Erythroblast (primary cell): Measurements from ENCODE around the gene RNF19B.
A peak's percentile ranks its signal among the peaks of the same experiment; 100 is the strongest.

Source experiments
- DNase-seq, 2 experiments: peaks; one replicate each; lab custom pipeline; 2025; lab: John Stamatoyannopoulos, UW
- GATA1 ChIP-seq: IDR thresholded peaks from 2 replicates; pipeline ENCODE4 v1.6.1; 2011; ENCODE audit warnings: low read depth, mild to moderate bottlenecking, control low read depth, low read length, moderate library complexity
- POLR2A ChIP-seq: IDR thresholded peaks from 2 replicates; pipeline ENCODE4 v1.6.1; 2011; ENCODE audit warnings: mild to moderate bottlenecking, low read length

The RNF19B gene, protein sequence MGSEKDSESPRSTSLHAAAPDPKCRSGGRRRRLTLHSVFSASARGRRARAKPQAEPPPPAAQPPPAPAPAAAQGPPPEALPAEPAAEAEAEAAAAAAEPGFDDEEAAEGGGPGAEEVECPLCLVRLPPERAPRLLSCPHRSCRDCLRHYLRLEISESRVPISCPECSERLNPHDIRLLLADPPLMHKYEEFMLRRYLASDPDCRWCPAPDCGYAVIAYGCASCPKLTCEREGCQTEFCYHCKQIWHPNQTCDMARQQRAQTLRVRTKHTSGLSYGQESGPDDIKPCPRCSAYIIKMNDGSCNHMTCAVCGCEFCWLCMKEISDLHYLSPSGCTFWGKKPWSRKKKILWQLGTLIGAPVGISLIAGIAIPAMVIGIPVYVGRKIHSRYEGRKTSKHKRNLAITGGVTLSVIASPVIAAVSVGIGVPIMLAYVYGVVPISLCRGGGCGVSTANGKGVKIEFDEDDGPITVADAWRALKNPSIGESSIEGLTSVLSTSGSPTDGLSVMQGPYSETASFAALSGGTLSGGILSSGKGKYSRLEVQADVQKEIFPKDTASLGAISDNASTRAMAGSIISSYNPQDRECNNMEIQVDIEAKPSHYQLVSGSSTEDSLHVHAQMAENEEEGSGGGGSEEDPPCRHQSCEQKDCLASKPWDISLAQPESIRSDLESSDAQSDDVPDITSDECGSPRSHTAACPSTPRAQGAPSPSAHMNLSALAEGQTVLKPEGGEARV

DNA sequence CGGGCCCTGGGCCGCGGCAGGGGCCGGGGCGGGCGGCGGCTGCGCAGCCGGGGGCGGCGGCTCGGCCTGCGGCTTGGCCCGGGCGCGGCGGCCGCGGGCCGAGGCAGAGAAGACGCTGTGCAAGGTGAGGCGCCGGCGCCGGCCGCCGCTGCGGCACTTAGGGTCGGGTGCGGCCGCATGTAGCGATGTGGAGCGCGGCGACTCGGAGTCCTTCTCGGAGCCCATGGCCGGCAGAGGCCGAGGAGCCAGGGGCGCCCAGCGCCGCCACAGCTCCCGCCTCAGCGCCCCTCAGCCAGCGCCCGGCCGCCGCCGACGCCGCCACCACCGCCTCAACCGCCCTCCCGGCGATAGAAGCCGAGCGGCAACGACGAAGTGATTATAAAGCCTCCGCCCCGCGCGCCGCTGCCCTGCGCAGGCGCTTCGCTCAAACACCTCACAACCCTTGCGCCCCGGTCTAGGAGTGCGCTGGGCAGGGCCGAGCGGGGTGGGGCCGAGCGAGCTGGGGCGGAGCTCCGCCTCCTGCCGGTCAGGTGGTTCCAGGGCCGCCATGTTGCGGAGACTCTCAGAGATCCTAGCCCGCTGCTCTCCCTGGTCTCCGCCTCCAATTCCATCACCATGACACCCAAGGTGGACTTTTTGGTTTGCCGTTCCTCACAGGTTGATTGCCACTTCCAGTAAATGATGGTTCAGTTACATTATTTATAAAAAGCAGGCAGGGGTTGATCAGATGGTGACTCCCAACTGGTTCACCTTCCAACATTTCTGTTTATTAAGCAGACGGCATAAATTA lies at the start of gene RNF19B:
TSS of gene RNF19B (minus strand) at position 349 of the 790 bp plus-strand sequence. CDS start at position 225, 124 bp downstream.
- no peak for TF ChIP-seq GATA1
- TF ChIP-seq POLR2A = peak; percentile 98
- DNase-seq = peak; percentile 96

DNA sequence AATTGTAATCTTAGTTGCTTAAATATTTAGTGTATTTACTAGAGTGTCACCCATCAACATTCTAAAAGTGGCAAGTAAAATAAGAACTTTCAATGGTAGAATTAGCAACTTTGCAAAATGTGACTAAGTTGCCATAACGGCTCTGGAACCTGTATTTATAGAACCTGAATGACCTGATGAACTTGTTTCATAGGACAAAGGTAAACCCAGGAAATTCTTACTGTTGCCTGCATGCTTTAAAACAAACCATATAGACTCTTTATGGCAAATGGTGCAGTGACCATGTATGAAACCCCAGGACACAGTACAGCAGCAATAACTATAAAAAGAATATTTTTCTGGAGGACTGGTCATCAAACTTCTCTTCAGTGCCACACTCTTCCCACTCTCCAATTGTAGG lies 49.2 kb upstream of the RNF19B start:
- no peak for DNase-seq
- TF ChIP-seq POLR2A (no peak), GATA1 (no peak)

DNA sequence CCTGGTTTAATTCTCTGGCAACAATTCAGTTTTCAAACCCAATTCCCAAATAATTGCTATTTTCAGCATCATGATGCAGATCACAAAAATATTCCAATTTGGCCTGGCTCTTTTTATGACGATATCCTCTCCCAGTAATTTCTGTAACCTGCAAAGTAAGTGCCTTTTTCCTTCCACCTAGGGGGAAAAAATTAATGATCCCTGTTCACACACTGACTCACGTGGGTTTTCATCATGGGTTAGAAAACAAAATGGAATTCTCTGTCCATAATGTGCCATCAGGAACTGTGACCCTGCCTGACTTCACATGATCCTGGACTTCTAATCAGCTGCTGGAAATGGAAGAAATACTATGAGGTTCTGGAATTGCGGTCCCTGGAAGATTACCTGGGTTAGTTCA lies 47.6 kb upstream of the RNF19B start:
- TF ChIP-seq POLR2A (no peak), GATA1 (no peak)
- DNase-seq = no peak

DNA sequence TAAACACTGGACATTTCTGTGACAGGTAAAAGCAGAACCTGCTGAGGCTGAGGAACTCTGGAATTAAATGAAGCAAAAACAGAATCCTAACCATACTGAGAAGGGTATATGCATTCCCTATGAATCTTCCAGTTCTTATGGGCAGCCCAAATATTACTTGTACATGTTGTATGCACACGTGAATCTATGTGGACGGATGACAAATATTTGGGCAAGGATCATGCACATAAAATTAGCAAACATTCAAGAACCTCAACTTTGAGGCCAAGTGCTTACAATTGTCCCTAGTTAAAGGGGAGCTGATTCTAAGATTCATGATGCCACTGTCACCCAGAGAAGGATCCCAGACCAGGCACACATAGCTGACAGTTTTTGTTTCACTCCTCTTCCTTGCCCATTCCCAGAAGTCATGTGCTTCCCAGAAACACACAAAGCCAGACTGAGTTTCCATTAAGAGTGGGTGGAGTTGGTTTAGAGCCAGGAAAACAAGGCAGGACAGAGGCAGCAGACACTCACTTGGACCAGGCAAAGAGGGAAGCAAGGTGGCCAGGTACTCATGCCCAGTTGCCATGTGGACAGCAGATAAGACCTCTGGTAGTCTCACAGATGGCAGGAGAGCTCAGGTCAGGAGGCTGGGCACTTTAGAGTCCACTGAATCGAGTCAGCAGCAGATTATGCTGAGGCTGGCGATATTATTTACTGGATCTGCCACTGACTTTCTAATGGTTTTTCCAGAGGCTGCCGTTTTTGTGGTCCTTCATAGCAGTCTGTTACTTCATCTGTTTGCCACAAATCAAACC lies 46.5 kb upstream of the RNF19B start:
- DNase-seq = no peak
- TF ChIP-seq GATA1 = no peak
- no peak for TF ChIP-seq POLR2A

DNA sequence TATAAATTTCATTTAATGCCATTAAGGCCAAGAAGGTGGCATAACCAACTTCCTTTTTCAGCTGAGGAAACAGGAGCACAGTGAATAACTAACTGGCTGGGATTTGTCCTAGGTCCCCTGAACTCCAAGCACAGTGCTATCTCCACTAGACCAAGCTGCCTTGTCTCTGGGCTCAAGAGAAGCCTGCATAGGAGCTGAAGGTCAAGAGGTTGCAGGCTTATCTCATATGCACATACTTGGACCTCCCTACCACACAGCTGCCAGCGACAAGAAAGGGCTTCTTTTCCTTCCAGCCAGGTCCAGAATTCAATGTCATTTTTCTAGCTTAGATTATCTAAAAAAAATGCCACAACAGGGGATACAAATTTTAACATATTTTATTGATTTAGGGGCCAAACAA lies 45.0 kb upstream of the RNF19B start:
- TF ChIP-seq POLR2A = no peak
- TF ChIP-seq GATA1 = peak; percentile 60
- peak; percentile 84 to 92 for DNase-seq

DNA sequence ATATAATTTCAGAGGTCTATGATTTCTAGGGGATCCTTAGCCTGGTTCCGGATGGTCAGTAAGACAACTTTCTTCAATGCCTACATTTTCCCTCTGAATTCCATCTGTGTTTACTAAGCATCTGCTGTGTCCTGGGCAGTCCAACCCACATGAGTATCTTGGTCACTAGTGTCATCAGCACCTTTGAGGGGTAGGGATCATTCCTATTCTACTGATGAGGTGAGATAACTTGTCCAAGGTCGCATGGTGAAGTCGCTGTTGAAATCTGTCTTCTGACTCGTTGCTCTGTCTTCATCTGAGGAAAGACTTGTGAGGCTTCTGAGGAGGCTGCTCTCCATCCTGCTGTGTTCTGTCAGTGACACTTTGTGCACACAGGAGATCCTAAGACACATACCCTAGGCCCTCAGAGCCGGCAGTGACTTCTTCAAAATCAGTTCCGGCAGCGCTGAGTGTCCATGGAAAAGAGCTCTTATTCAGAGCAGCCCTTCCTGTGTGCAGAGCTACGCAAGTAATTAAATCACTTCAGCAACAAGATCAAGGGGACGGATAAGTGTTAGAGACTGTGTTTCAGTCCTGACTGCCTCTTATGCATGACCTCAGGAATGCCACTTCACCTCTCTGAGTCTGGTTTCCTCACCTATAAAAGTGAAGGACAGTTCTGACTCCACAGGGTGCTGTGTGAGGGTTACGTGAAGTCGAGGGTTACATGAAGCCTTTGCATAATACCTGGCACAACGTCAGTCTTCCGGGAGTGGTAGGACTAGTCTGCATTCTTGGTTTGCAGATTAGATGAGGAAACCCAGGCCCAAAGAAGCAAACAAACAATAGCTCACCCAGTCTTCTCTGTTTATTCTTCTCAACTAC lies 43.7 kb upstream of the RNF19B start:
- TF ChIP-seq POLR2A = no peak
- TF ChIP-seq GATA1 = no peak
- no peak for DNase-seq

DNA sequence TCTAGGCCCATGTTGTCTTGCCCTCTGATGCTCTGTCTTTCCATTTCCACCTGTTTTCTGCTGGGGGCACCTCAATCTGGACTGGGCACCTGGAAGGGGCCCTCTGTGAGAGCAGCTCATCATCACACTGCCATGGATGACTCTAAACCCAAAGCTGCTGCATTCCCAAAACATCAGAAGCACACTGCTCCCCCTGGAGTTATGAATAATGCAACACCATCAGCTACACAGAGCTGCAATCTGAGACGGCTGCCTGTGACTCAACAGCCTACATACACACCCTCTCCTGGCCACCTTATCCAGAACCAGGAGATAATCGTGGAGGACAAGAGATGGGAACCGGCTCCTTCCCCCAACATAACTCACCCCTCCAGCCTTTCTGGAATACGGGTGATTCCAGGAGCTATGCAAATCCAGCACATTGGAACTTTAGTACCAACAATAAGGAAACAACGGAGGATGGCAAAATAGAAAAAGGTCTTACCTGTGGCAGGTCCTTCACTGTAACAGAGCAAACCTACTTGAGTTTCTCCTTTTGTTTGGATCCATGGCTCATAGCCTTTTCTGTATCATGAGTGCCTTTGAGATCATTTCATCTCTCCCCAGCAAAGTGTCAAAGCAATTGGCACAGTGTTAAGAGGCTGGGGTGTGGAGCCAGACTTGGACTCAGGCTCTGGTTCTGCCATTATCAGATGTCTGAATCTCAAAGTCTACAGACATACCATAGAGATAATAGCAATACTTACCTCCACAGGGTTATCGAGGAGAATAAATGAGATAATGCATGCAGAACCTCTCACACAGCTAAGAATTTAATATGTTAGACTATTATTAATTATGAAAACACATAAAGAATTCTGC lies 42.8 kb upstream of the RNF19B start:
- TF ChIP-seq GATA1 = no peak
- no peak for TF ChIP-seq POLR2A
- peak; percentile 56 to 59 for DNase-seq

DNA sequence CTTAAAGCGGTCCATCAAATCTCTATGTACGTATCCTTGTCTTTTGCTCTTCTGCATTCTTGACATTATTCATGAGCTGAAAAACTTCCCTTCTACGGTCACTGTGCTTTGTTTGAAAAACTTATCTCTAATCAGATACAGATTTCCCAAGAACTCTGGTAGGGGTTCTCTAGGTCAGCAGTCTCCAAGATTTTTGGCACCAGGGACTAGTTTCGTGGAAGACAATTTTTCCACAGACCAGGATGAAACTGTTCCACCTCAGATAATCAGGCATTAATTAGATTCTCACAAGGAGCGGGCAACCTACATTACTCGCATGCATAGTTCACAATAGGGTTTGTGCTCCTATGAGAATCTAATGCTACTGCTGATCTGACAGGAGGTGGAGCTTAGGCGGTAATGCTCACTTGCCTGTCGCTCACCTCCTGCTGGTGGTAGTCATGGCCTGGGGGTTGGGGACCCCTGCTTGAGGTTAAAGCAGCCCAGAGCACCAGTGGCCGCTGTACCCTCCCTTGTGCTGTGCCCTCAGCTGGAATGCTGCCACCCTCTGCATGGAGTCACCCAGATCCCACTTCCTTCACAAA lies 41.3 kb upstream of the RNF19B start:
- TF ChIP-seq GATA1 (no peak), POLR2A (no peak)
- DNase-seq = no peak

DNA sequence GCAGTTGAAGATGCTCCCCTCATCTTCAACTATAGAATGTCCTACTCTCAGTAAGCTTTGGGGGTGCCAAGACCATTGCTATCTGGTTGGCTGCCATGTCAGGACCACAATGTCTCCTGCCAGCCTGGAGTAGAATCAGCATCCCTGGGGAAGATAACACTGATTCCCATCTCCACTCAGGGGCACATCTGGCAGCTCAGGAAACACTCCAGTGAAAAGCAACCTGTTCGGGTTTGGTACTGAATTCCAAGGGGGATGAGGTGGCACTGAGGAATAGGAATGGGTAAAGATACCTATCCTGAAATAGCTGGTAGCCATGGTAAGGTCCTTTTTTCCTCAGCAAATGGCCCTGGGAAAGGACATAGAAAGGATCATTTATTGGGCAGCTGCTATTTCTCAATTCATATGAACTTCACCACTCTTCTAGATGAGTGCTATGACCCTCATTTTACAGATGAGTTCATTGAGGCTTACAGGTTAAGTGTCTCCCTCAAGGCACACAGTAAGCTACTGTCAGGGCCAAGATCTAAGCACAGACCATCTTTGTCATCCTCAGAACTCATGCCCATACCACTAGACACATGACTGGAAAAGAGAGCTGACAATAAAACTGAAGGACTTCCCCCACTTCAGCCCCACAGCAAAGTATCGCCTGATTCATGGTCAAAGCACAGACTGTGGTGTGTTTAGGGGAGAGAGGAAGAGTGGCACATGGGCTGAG lies 40.7 kb upstream of the RNF19B start:
- TF ChIP-seq GATA1 = no peak
- TF ChIP-seq POLR2A = no peak
- DNase-seq = no peak

DNA sequence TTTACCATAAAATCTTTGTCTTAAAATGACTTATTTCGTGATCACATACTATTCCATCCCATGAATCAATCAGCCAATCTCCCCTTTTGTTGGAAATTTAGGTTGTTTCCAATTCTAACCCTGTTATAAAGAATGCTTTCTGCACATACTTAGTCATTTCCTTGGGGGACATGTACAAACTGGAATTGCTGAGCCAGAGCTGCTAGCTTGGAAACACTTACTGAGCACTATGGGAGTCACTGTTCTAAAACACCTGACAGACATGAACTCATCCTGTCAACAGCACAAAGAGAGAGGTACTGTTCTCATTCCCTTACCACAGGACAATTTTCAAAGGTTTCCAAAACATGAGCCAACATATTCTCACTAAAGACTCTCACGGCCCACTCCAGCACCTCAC lies 40.0 kb upstream of the RNF19B start:
- DNase-seq = no peak

DNA sequence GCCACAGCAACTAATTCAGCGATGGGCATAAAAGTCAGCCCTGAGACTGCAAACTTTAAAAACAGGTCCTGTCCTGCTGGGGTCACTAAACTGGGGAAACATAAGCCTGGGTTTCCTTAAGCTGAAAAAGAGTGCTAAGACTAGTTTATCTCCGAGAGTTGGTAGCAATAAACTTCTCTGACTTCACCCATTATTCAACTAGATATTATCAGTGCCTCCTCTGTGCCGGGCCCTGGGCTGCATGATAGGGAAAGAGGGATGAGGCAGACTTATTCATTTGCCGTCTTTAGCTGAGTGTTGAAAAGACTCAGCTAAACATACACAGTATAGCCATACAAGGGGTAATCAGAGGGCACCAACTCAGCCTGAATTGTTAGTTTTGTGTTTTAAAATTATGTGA lies 39.0 kb upstream of the RNF19B start:
- DNase-seq = peak; percentile 26 to 33
- TF ChIP-seq GATA1 (no peak), POLR2A (no peak)

More for the DNA sequence above, 40.0 kb upstream of the RNF19B start:
- TF ChIP-seq POLR2A = no peak
- TF ChIP-seq GATA1 = no peak
